ENCODE measurements around the gene HOXD11. TPM values are rescaled to one million over a fixed set of nuclear protein-coding genes. Genes with fewer than 3 reads are reported as not detected.

The HOXD11 gene
- total RNA-seq, 1 donor from 2014 or later, result not detected

DNA sequence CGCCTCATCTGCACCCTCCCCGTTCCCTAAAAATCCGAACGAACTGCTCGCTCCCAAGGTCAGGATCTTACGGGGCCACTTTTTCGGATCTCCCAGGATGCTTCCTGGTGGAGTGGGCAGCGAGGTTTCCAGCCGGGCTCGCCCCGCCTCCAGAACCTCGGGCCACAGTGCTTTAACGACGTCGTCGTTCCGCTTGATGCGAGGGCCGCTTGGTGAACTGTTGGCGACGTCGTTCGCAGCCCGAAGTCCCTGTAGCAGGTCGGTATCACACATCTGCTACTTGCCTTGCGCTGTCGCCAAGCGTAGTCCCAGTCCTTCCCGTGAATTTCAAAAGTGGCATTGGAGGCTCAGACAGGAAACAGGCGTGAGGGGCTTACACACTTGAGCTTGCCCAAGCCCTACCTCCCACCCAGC, 38.7 kb upstream of the HOXD11 start:
- H3K36me3 Mint-ChIP-seq (ENCODE audit: low read depth, unreplicated experiment), result no peaks in the 10 kb centered on the region
- H3K9me3 Mint-ChIP-seq (ENCODE audit: unreplicated experiment), result no peaks in the 10 kb centered on the region
- TF ChIP-seq, protein P1, sequence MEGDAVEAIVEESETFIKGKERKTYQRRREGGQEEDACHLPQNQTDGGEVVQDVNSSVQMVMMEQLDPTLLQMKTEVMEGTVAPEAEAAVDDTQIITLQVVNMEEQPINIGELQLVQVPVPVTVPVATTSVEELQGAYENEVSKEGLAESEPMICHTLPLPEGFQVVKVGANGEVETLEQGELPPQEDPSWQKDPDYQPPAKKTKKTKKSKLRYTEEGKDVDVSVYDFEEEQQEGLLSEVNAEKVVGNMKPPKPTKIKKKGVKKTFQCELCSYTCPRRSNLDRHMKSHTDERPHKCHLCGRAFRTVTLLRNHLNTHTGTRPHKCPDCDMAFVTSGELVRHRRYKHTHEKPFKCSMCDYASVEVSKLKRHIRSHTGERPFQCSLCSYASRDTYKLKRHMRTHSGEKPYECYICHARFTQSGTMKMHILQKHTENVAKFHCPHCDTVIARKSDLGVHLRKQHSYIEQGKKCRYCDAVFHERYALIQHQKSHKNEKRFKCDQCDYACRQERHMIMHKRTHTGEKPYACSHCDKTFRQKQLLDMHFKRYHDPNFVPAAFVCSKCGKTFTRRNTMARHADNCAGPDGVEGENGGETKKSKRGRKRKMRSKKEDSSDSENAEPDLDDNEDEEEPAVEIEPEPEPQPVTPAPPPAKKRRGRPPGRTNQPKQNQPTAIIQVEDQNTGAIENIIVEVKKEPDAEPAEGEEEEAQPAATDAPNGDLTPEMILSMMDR (IDR thresholded peaks at IDR 0.05; ENCODE audit: unreplicated experiment), result no peak
- H3K4me1 Mint-ChIP-seq (ENCODE audit: unreplicated experiment), result peaks cover 15% of the 10 kb centered on the region
- peak; percentile 18 for DNase-seq (ENCODE audit: low spot score)
- peak overlapping the region; percentile 25 for H3K4me3 Mint-ChIP-seq (ENCODE audit: unreplicated experiment)
- H3K27ac Mint-ChIP-seq (ENCODE audit: unreplicated experiment), result no peak overlapping the region
- H3K27me3 Mint-ChIP-seq (ENCODE audit: unreplicated experiment), result peaks cover 27% of the 10 kb centered on the region

DNA sequence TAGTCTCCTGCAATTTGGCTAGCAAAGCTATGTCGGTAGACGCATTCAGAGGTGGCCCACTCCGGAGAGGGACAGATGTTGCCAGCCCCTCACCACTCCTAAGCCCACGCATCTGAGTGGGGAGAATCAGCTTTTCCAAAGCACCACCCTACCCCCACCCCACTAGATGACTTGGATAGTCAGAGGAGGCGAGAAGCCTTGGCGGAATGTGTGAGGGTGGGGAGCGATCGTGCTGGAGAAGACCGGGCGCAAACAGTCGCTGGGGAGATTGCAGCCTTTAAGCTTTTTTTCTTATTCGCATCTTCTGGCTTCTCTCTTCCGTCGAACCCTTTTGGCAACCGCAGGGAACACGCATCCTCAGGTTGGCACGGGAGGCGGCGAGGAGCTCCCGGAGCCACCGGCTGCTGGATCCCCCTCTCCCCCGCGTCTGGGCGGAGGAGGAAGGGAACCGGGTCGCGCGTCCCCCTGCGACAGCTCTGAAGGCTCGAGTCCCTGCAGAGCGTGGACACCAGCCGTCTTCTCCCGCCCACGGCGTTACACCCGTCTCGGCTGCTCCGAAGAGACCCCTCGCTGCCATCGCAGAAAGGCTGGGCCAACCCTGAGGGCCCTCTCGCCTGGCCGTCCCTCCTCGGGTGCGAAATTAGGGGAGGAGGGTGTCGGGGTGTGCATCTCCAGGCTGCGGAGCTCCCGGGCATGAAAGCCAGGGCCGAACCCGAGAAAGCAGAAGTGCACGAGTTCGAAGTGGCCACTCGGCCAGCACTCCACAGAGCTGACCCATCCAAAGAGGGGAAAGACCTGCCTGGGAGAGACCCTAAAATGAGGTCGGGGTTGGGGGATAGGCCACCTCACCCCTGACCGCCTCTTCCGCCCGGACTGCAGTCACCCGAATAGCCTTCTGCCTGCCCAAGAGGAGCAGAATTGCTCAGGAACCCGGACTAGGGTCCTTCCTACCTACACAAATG, 35.5 kb upstream of the HOXD11 start:
- peaks cover 23% of the 10 kb centered on the region for H3K27me3 Mint-ChIP-seq (ENCODE audit: unreplicated experiment)

DNA sequence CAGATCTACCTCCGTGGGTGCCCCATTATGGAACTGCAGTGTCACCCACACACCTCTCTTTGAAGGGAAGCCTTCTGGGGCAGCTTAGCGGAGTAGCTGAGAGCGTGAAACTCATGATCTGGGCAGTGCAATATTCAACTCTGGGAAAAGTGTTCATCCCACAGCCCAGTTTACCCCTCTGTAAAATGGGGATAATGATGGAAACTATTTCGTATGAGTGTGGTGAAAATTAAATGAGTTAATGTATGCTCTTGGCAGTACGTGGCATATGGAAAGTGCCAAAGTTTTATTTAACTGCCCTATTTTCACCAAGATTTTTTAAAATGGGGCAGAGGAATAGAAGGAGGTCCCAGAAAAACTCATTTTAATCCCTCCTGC, 34.8 kb upstream of the HOXD11 start:
- no peak overlapping the region for H3K27ac Mint-ChIP-seq (ENCODE audit: unreplicated experiment)
- peaks cover 16% of the 10 kb centered on the region for H3K4me1 Mint-ChIP-seq (ENCODE audit: unreplicated experiment)
- no peaks in the 10 kb centered on the region for H3K36me3 Mint-ChIP-seq (ENCODE audit: low read depth, unreplicated experiment)
- H3K4me3 Mint-ChIP-seq (ENCODE audit: unreplicated experiment), result no peak overlapping the region
- TF ChIP-seq, protein P1 (IDR thresholded peaks at IDR 0.05; ENCODE audit: unreplicated experiment), result no peak
- DNase-seq (ENCODE audit: low spot score), result no peak
- H3K9me3 Mint-ChIP-seq (ENCODE audit: unreplicated experiment), result no peaks in the 10 kb centered on the region
- H3K27me3 Mint-ChIP-seq (ENCODE audit: unreplicated experiment), result peaks cover 23% of the 10 kb centered on the region

More for the DNA sequence above, 35.5 kb upstream of the HOXD11 start:
- H3K9me3 Mint-ChIP-seq (ENCODE audit: unreplicated experiment), result no peaks in the 10 kb centered on the region
- H3K4me3 Mint-ChIP-seq (ENCODE audit: unreplicated experiment), result no peak overlapping the region
- peak; percentile 7 for DNase-seq (ENCODE audit: low spot score)
- no peak overlapping the region for H3K27ac Mint-ChIP-seq (ENCODE audit: unreplicated experiment)
- TF ChIP-seq, protein P1 (IDR thresholded peaks at IDR 0.05; ENCODE audit: unreplicated experiment), result no peak
- peaks cover 16% of the 10 kb centered on the region for H3K4me1 Mint-ChIP-seq (ENCODE audit: unreplicated experiment)
- H3K36me3 Mint-ChIP-seq (ENCODE audit: low read depth, unreplicated experiment), result no peaks in the 10 kb centered on the region

DNA sequence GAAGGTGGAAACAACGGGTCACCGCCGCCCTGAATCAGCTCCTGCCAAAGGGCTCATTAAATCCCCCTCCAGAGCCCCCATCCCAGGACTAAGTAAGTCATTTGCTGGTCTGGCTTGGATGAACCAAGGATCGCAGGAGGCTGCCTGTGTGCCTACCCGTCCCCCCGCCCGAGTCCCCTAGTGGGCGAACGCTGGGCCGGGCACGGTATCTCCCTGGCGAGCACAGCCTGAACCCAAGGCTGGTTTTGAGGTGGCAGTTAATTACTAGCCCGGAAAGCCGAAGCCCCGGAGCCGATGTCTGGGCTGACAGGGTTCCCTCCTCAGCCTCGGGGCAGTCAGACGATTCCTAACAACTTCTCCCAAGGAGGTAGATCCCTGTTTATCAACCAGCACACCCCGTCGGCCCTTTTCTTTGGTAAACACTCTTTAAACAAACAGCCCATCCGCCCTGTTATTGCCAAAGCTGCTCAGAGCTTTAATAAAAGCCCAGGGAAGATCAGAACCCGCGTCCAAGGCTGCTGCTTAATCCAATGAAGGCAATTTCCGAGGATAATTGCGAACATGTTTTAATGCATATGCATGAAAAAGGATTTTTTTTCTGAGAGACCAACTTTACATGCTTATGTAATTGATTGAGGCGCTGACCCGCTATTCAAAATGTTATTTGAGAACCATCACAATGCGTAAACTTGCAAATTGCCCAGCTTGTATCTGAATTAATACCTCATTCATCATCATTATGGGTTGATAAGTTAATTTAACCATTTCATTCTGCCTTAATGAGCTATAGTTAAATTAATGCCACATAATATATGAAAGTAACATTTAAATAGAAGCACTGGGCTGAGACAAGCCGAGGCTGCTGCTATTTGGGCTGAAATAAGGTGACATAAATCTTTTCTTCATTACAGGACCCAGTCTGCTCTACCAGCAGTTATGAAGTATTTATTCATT, 33.9 kb upstream of the HOXD11 start:
- TF ChIP-seq, protein P1 (IDR thresholded peaks at IDR 0.05; ENCODE audit: unreplicated experiment), result no peak
- H3K27me3 Mint-ChIP-seq (ENCODE audit: unreplicated experiment), result peaks cover 23% of the 10 kb centered on the region
- H3K36me3 Mint-ChIP-seq (ENCODE audit: low read depth, unreplicated experiment), result no peaks in the 10 kb centered on the region
- no peak overlapping the region for H3K27ac Mint-ChIP-seq (ENCODE audit: unreplicated experiment)
- no peak overlapping the region for H3K4me3 Mint-ChIP-seq (ENCODE audit: unreplicated experiment)
- peak; percentile 20 for DNase-seq (ENCODE audit: low spot score)
- no peaks in the 10 kb centered on the region for H3K9me3 Mint-ChIP-seq (ENCODE audit: unreplicated experiment)
- peaks cover 13% of the 10 kb centered on the region for H3K4me1 Mint-ChIP-seq (ENCODE audit: unreplicated experiment)
